Measurements from ENCODE around the gene LPIN3. TPM values are rescaled to one million over a fixed set of nuclear protein-coding genes. Genes with fewer than 3 reads are reported as not detected.

Gene LPIN3
- total and polyA plus RNA-seq, 2 experiments from 2014 or later: 6.1 to 9.7 TPM

- H3K4me2 ChIP-seq: no peak overlapping the region
- no peaks in the 10 kb centered on the region; the same call in 1 of the 2 replicates for H4K20me1 ChIP-seq (replicated peaks; ENCODE audit: insufficient read depth)
- H3K27ac ChIP-seq (ENCODE audit: low read depth): no peak overlapping the region
- DNase-seq (ENCODE audit: low spot score) (no peak), ATAC-seq (no peak)
- H3K4me3 ChIP-seq: no peak overlapping the region
- H3K79me2 ChIP-seq (replicated peaks; ENCODE audit: insufficient read depth): no peaks in the 10 kb centered on the region
- Mint-ChIP-seq H3K36me3 (ENCODE audit: low read depth) (no peaks in the 10 kb centered on the region), H3K4me3 (no peak overlapping the region), H3K27ac (no peak overlapping the region), H3K27me3 (ENCODE audit: insufficient read depth, low read depth, poor library complexity) (peaks cover 20% of the 10 kb centered on the region), H3K9me3 (no peaks in the 10 kb centered on the region), H3K4me1 (peaks cover 8% of the 10 kb centered on the region)
- no peaks in the 10 kb centered on the region for H3K36me3 ChIP-seq (ENCODE audit: insufficient read depth)
- TF ChIP-seq ZNF462 (CRISPR knock-in tag; IDR thresholded peaks at IDR 0.05) (no peak), ETS1 (IDR thresholded peaks at IDR 0.05) (no peak), ZNF331 (CRISPR knock-in tag; IDR thresholded peaks at IDR 0.05; ENCODE audit: low read depth) (no peak), EZH2phosphoT487 (IDR thresholded peaks at IDR 0.05; ENCODE audit: unreplicated experiment) (no peak), STAT1 (IDR thresholded peaks at IDR 0.05; ENCODE audit: unreplicated experiment) (no peak)
- H2AFZ ChIP-seq: no peak overlapping the region
- H3K9me2 ChIP-seq (ENCODE audit: insufficient read depth): no peaks in the 10 kb centered on the region
- H3F3A ChIP-seq (replicated peaks; ENCODE audit: low read depth): no peaks in the 10 kb centered on the region; the same call in 1 of the 2 replicates
- H3K4me1 ChIP-seq (ENCODE audit: insufficient read depth): peaks cover 11% of the 10 kb centered on the region
- H3K27me3 ChIP-seq (ENCODE audit: insufficient read depth): peaks cover 7% of the 10 kb centered on the region; the same call in 1 of the 2 replicates
Observed at GRCh38 chr20:41336711-41337492, 3.7 kb upstream of the LPIN3 start.
